ENCODE measurements around the gene CLASP1.

DNA sequence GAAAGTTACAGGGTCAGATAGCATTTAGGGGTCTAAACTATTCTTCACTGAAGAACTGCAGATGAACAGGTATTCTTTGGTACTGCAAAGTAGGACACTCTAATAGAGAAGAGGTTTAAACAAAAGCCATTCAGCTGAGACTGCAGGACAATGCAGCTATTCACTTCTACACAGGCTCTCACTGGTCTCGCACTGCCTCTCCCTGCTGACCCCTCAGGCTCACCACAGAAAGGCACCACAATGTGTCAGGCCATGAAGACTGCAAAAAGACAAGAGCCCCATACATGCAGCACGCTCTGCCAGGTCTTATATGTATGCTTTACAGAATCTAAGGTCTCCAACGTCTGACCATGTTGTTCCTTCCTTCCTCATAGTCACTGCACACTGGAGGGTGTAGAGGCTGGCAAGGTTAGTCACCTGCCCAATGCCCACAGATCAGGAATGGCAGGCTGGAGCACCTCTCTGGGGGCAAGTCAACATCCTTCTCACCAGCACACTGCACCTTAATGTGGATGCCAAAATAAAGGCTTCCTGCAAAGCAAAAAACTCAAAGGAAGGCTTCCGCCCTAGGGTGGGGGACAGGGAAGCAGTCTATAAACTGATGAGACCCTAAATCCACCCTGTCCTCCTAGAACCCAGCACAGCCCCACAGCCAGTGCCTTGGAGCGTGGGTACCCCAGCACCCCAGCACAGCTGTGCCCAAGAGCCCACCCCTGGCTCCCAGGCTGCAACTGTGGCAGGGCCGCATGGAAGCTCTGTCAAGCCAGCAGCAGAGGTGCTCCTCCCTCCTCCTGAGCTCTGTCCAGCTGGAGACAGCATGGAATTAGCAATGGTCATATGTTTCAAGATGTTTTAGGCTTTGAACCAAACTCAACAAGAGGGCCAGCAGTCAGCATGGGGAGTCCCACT is 129.3 kb downstream of the CLASP1 start:
- TF ChIP-seq, protein P1, sequence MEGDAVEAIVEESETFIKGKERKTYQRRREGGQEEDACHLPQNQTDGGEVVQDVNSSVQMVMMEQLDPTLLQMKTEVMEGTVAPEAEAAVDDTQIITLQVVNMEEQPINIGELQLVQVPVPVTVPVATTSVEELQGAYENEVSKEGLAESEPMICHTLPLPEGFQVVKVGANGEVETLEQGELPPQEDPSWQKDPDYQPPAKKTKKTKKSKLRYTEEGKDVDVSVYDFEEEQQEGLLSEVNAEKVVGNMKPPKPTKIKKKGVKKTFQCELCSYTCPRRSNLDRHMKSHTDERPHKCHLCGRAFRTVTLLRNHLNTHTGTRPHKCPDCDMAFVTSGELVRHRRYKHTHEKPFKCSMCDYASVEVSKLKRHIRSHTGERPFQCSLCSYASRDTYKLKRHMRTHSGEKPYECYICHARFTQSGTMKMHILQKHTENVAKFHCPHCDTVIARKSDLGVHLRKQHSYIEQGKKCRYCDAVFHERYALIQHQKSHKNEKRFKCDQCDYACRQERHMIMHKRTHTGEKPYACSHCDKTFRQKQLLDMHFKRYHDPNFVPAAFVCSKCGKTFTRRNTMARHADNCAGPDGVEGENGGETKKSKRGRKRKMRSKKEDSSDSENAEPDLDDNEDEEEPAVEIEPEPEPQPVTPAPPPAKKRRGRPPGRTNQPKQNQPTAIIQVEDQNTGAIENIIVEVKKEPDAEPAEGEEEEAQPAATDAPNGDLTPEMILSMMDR (IDR thresholded peaks at IDR 0.05), result no peak
- TF ChIP-seq POLR2A (IDR thresholded peaks at IDR 0.05), result no peak
